HCT116 (cell line): Measurements from ENCODE around the gene CASP10. TPM values are rescaled to one million over a fixed set of nuclear protein-coding genes. Genes with fewer than 3 reads are reported as not detected.

Source experiments
- ATAC-seq: fragments of 200-7000 bp; cut with Tn5 transposase; 2 replicates; pipeline ENCODE4 v1.9.1; 2020; ENCODE audit warnings: mild to moderate bottlenecking, moderate library complexity
- BruUV-seq: library from RNA; stranded (reverse); fragments of 400-500 nt; replicated peaks from 2 replicates; lab custom pipeline; 2021; lab: Mats Ljungman, UMichigan
- CTCF ChIA-PET: fragments of 300-600 bp; sonication (Branson Sonifier 250); formaldehyde crosslinking; loops from one replicate; lab custom pipeline; 2021; ENCODE audit warnings: antibody characterized with exemption; lab: Charles Lee
- POLR2A ChIA-PET: fragments of 300-600, 350-600 bp; sonication (Branson Sonifier 250); formaldehyde crosslinking; loops from one replicate; lab custom pipeline; 2021; ENCODE audit warnings: antibody characterized with exemption; lab: Charles Lee
- RAD21 ChIA-PET, 2 experiments: fragments of 300-600 bp; sonication (Branson Sonifier 250); formaldehyde crosslinking; loops; one replicate each; lab custom pipeline; 2023; ENCODE audit warnings: low total read pairs in 2 of 2; ENCODE audit not compliant: uncharacterized antibody in 2 of 2, unreplicated experiment in 2 of 2, low non-redundant PET in 1 of 2; lab: Charles Lee
- DNase-seq: peaks from one replicate; pipeline ENCODE4 v3.0.0-alpha.2; 2010; ENCODE audit warnings: low read depth, low spot score
- H2AFZ ChIP-seq: fragments of 200-600 bp; shearing (Covaris generic), sonication (generic); 2 replicates; pipeline ENCODE4 v1.6.1; 2017; ENCODE audit warnings: low read depth, mixed run types, mixed read lengths, antibody characterized with exemption, low read length; ENCODE audit not compliant: poor library complexity, severe bottlenecking
- H3K27ac ChIP-seq: 2 replicates; pipeline ENCODE4 v1.5.1; 2012; ENCODE audit warnings: low read depth, low read length
- H3K27me3 ChIP-seq: fragments of 200-600 bp; sonication (generic); 2 replicates; pipeline ENCODE4 v1.6.1; 2016; ENCODE audit warnings: mixed run types, low read length, mixed read lengths; ENCODE audit not compliant: insufficient read depth
- H3K36me3 ChIP-seq, 2 experiments: fragments of 200-500 bp in 1 of 2; fragments of 200-600 bp in 1 of 2; sonication (Bioruptor generic) in 1 of 2; sonication (generic) in 1 of 2; 2 replicates each; pipeline versions ENCODE4 v1.5.1 to v1.6.1; 2014 to 2016; ENCODE audit warnings: low read length in 2 of 2, inconsistent platforms in 1 of 2, mixed read lengths in 1 of 2, mixed run types in 1 of 2; ENCODE audit not compliant: insufficient read depth in 2 of 2, control insufficient read depth in 1 of 2
- H3K4me1 ChIP-seq, 2 experiments: fragments of 200-600 bp in 1 of 2; sonication (generic) in 1 of 2; 2 replicates each; pipeline versions ENCODE4 v1.5.1 to v1.6.1; 2012 to 2017; ENCODE audit warnings: low read length in 2 of 2, inconsistent platforms in 1 of 2, mild to moderate bottlenecking in 1 of 2, mixed read lengths in 1 of 2, mixed run types in 1 of 2, moderate library complexity in 1 of 2; ENCODE audit not compliant: insufficient read depth in 2 of 2, control insufficient read depth in 1 of 2
- H3K4me2 ChIP-seq: fragments of 200-600 bp; sonication (generic); 2 replicates; pipeline ENCODE4 v1.6.1; 2017; ENCODE audit warnings: mixed run types, low read length, mixed read lengths
- H3K4me3 ChIP-seq, 2 experiments: fragments of 200-600 bp in 1 of 2; sonication (generic) in 1 of 2; replicated peaks in 1 of 2; 2 replicates each; pipeline ENCODE4 v1.5.1; 2011 to 2016; ENCODE audit warnings: low read length in 2 of 2, control low read depth in 1 of 2, low read depth in 1 of 2, mild to moderate bottlenecking in 1 of 2, mixed read lengths in 1 of 2, mixed run types in 1 of 2
- H3K79me2 ChIP-seq: fragments of 200-600 bp; sonication (generic); 2 replicates; pipeline ENCODE4 v1.6.1; 2017; ENCODE audit warnings: mild to moderate bottlenecking, mixed run types, low read length, moderate library complexity, mixed read lengths; ENCODE audit not compliant: insufficient read depth
- H3K9ac ChIP-seq: fragments of 200-600 bp; sonication (generic); 2 replicates; pipeline ENCODE4 v1.6.1; 2016; ENCODE audit warnings: low read length, mixed read lengths
- H3K9me2 ChIP-seq: fragments of 200-600 bp; sonication (generic), shearing (Covaris generic); 2 replicates; pipeline ENCODE4 v1.6.1; 2017; ENCODE audit warnings: mixed run types, mild to moderate bottlenecking, moderate library complexity; ENCODE audit not compliant: insufficient read depth
- H3K9me3 ChIP-seq, 2 experiments: fragments of 200-500 bp in 1 of 2; fragments of 200-600 bp in 1 of 2; sonication (Bioruptor generic) in 1 of 2; sonication (generic) in 1 of 2; 2 replicates each; pipeline ENCODE4 v1.6.1; 2014 to 2017; ENCODE audit warnings: low read length in 2 of 2, mixed read lengths in 2 of 2, inconsistent platforms in 1 of 2, low read depth in 1 of 2, mild to moderate bottlenecking in 1 of 2, mixed run types in 1 of 2, moderate library complexity in 1 of 2; ENCODE audit not compliant: control insufficient read depth in 1 of 2, insufficient read depth in 1 of 2
- H4K20me1 ChIP-seq: fragments of 200-600 bp; sonication (generic), shearing (Covaris generic); 2 replicates; pipeline ENCODE4 v1.6.1; 2017; ENCODE audit warnings: mixed run types, mild to moderate bottlenecking, moderate library complexity; ENCODE audit not compliant: insufficient read depth
- EGR1 ChIP-seq: IDR thresholded peaks from 2 replicates; pipeline ENCODE4 v1.6.1; 2012; ENCODE audit warnings: low read depth
- EZH2phosphoT487 ChIP-seq: fragments of 200-600 bp; IDR thresholded peaks from 2 replicates; pipeline ENCODE4 v1.6.1; 2018; ENCODE audit warnings: antibody characterized with exemption, borderline replicate concordance
- FOSL1 ChIP-seq: IDR thresholded peaks from 2 replicates; pipeline ENCODE4 v1.6.1; 2012; ENCODE audit warnings: low read depth
- JUND ChIP-seq: IDR thresholded peaks from 2 replicates; pipeline ENCODE4 v1.6.1; 2012
- POLR2A ChIP-seq: IDR thresholded peaks from 2 replicates; pipeline ENCODE4 v1.7.0; 2011; ENCODE audit warnings: borderline replicate concordance; ENCODE audit not compliant: insufficient read depth, insufficient read length; ENCODE audit errors: extremely low read depth
- SP1 ChIP-seq: IDR thresholded peaks from 2 replicates; pipeline ENCODE4 v1.6.1; 2012; ENCODE audit warnings: low read depth
- TCF7L2 ChIP-seq: IDR thresholded peaks from 2 replicates; pipeline ENCODE4 v1.7.0; 2011; ENCODE audit warnings: borderline replicate concordance, inconsistent platforms; ENCODE audit not compliant: insufficient read depth, insufficient read length; ENCODE audit errors: extremely low read depth
- YY1 ChIP-seq: IDR thresholded peaks from 2 replicates; pipeline ENCODE4 v1.6.1; 2011; ENCODE audit warnings: low read length, low read depth, moderate library complexity, mild to moderate bottlenecking; ENCODE audit not compliant: insufficient replicate concordance; ENCODE audit errors: extremely low read depth
- ZFX ChIP-seq: fragments of 450-650 bp; IDR thresholded peaks from 2 replicates; pipeline ENCODE4 v1.6.1; 2017
- ZNF274 ChIP-seq: fragments of 200-500 bp; sonication (Bioruptor generic); IDR thresholded peaks from 2 replicates; pipeline ENCODE4 v1.6.1; 2014; ENCODE audit warnings: mild to moderate bottlenecking, low read depth, low read length, inconsistent platforms
- intact Hi-C: fragments of 100-400 bp; cut with micrococcal nuclease; formaldehyde crosslinking; loops from 2 replicates; pipeline ENCODE4 v1.10.0; 2022
- total RNA-seq: library from RNA; stranded (reverse); gene quantifications from one replicate; pipeline ENCODE4 v1.2.1, GENCODE V29; 2021; ENCODE audit not compliant: unreplicated experiment
- TF ChIP-seq, protein P1 (sequence below): IDR thresholded peaks from 2 replicates; pipeline ENCODE4 v1.6.1; 2012; ENCODE audit warnings: low read depth
- TF ChIP-seq, protein P2 (sequence below): IDR thresholded peaks from 2 replicates; pipeline ENCODE4 v1.6.1; 2011; ENCODE audit warnings: mild to moderate bottlenecking, low read length, moderate library complexity; ENCODE audit not compliant: insufficient replicate concordance; ENCODE audit errors: extremely low read depth

The CASP10 gene
- total RNA-seq, 1 experiment from 2014 or later = 2.6 TPM

DNA sequence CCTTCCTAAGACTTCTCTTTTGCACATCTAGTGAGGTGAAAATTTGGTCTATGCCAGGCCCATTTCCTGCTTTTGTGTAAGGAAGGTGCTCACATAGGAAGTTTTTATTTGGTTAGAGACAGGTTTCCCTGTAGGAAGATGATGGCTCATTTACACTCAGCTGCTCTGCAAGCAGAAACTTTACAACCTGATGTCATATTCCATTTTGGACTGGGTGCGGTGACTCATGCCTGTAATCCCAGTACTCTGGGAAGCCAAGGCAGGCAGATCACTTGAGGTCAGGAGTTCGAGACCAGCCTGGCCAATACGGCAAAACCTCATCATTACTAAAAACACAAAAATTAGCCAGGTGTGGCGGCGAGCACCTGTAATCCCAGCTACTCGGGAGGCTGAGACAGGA is 35.8 kb downstream of the CASP10 start:
- Histone ChIP-seq H3K27ac (no peak overlapping the region), H3K27me3 (no peaks in the 10 kb centered on the region), H3K4me1 (peaks cover 6 to 17% of the 10 kb centered on the region in 2 experiments; a peak in 3 of 4 replicates), H2AFZ (no peak overlapping the region), H3K79me2 (no peaks in the 10 kb centered on the region), H3K4me2 (no peak overlapping the region), H3K9ac (no peak overlapping the region), H3K4me3 (no peak overlapping the region), H3K9me2 (no peaks in the 10 kb centered on the region), H3K9me3 (no peaks in the 10 kb centered on the region), H4K20me1 (no peaks in the 10 kb centered on the region)
- intact Hi-C loops = no loop called here
- RAD21 ChIA-PET = no interaction called here
- no TSS peak for BruUV-seq
- POLR2A ChIA-PET = no interaction called here
- ATAC-seq = no peak
- no peak for DNase-seq
- TF ChIP-seq POLR2A = no peak
- TF ChIP-seq ZNF274 = no peak
- no peak for TF ChIP-seq TCF7L2
- TF ChIP-seq, protein P1, sequence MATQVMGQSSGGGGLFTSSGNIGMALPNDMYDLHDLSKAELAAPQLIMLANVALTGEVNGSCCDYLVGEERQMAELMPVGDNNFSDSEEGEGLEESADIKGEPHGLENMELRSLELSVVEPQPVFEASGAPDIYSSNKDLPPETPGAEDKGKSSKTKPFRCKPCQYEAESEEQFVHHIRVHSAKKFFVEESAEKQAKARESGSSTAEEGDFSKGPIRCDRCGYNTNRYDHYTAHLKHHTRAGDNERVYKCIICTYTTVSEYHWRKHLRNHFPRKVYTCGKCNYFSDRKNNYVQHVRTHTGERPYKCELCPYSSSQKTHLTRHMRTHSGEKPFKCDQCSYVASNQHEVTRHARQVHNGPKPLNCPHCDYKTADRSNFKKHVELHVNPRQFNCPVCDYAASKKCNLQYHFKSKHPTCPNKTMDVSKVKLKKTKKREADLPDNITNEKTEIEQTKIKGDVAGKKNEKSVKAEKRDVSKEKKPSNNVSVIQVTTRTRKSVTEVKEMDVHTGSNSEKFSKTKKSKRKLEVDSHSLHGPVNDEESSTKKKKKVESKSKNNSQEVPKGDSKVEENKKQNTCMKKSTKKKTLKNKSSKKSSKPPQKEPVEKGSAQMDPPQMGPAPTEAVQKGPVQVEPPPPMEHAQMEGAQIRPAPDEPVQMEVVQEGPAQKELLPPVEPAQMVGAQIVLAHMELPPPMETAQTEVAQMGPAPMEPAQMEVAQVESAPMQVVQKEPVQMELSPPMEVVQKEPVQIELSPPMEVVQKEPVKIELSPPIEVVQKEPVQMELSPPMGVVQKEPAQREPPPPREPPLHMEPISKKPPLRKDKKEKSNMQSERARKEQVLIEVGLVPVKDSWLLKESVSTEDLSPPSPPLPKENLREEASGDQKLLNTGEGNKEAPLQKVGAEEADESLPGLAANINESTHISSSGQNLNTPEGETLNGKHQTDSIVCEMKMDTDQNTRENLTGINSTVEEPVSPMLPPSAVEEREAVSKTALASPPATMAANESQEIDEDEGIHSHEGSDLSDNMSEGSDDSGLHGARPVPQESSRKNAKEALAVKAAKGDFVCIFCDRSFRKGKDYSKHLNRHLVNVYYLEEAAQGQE = no peak
- TF ChIP-seq YY1 = no peak
- TF ChIP-seq, protein P2, sequence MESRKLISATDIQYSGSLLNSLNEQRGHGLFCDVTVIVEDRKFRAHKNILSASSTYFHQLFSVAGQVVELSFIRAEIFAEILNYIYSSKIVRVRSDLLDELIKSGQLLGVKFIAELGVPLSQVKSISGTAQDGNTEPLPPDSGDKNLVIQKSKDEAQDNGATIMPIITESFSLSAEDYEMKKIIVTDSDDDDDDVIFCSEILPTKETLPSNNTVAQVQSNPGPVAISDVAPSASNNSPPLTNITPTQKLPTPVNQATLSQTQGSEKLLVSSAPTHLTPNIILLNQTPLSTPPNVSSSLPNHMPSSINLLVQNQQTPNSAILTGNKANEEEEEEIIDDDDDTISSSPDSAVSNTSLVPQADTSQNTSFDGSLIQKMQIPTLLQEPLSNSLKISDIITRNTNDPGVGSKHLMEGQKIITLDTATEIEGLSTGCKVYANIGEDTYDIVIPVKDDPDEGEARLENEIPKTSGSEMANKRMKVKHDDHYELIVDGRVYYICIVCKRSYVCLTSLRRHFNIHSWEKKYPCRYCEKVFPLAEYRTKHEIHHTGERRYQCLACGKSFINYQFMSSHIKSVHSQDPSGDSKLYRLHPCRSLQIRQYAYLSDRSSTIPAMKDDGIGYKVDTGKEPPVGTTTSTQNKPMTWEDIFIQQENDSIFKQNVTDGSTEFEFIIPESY = no peak
- TF ChIP-seq EZH2phosphoT487 = no peak
- no peak for TF ChIP-seq JUND
- no peak for TF ChIP-seq ZFX
- no peak for TF ChIP-seq EGR1
- TF ChIP-seq SP1 = no peak
- no peak for TF ChIP-seq FOSL1
- TF ChIP-seq, all 23 proteins: peak for 0
- H3K36me3 ChIP-seq = no peaks in the 10 kb centered on the region
- CTCF ChIA-PET = interaction anchor here (6.1 kb wide), 1 partner anchor 14 kb away, joined by 39 read pairs; no protein-coding TSS in a partner anchor
